ENCODE results near the gene PACS1.
"Not testable (repeated sequence)": the region's sequence is repeated elsewhere in the genome, so short reads cannot be mapped to it uniquely, and the experiment has no call there.

The PACS1 gene

GRCh38 chr11:66230978-66231377 is 160.9 kb downstream of the PACS1 start:
- DNase-seq: no peak

- no peak for DNase-seq
Measured at GRCh38 chr11:66231561-66231960, 161.5 kb downstream of the PACS1 start.

- no peak for DNase-seq
Measured at GRCh38 chr11:66232769-66233168, 162.7 kb downstream of the PACS1 start.

DNA sequence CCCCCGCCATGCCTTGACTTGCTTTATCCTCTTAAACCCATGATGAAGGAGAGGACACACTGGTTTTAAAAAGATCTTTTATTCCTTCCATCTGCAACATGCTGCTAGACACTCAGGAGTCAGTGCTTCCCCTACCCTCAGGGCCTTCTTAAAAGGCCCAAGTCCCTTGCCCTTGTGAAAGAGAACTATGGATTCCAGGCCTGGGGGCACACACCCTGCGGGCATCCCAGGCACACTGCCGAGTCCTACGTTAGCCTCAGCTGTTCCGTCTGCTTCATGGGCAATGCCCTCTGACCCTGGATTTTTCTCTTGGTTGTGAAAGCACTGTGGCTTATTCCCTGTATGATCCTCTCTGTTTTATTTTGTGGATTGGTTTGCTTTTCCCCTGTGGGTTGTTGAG is 163.2 kb downstream of the PACS1 start:
- DNase-seq: no peak

DNA sequence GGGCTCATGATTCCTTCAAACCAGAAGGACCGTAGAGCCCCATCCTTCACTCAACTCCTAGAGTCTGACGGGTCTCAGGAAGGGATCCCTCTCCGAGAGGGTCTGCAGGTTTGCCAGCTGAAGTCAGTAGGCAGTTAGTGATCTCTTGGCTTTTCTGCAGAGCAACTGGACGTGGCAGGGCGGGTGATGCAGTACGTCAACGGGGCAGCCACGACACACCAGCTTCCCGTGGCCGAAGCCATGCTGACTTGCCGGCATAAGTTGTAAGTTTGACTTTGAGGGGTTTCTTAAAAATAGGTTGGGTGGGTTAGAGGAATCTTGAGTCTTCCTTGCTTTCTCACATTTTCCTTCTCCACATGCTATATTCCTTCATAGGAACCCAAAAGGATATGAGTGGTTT is 165.1 kb downstream of the PACS1 start:
- no peak for DNase-seq

DNA sequence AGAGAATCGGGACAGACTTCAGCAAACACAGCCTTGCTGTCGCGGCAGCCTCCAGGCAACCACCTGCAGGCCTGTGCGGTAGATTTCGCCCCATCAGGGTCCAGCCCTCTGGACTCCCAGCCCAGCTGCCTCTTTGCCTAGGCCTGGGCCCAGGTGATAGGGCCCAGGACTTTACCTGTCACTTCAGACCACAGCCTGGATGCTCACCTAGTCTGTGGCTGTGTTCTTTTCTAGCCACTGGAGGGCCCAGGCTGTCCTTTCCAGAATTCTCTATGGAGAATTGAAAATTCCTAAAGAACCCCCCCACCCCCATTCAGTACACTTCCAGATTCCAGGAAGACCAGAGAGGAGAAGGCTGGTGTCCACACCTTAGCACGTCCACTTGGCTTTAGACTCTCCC is 167.8 kb downstream of the PACS1 start:
- DNase-seq: no peak

DNA sequence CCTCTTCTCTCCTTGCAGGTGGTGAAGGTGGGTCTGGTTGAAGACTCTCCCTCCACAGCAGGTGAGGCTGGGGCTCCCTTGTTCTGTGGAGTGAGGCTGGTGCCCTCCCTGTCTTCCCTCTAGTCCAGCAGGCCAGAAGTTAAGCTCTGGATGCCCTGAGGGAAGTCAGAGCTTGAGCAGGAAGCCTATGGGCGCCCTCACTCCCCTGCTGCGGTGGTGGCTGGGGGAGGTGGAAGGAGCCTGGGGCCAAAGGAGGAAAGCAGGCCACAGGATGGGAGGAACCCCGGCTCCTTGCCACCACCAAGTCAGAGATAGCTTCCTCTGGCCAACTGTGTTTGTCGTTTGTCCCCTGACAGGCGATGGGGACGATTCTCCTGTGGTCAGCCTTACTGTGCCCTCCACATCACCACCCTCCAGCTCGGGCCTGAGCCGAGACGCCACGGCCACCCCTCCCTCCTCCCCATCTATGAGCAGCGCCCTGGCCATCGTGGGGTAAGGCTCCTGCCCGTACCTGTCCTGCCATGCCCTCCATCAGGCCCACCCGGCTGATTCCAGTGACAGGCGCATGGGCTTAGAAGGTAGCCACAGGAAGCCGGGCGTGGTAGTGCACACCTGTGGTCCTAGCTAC is 168.8 kb downstream of the PACS1 start:
- DNase-seq: no peak

GRCh38 chr11:66239511-66239910 is 169.4 kb downstream of the PACS1 start:
- no peak for DNase-seq

DNA sequence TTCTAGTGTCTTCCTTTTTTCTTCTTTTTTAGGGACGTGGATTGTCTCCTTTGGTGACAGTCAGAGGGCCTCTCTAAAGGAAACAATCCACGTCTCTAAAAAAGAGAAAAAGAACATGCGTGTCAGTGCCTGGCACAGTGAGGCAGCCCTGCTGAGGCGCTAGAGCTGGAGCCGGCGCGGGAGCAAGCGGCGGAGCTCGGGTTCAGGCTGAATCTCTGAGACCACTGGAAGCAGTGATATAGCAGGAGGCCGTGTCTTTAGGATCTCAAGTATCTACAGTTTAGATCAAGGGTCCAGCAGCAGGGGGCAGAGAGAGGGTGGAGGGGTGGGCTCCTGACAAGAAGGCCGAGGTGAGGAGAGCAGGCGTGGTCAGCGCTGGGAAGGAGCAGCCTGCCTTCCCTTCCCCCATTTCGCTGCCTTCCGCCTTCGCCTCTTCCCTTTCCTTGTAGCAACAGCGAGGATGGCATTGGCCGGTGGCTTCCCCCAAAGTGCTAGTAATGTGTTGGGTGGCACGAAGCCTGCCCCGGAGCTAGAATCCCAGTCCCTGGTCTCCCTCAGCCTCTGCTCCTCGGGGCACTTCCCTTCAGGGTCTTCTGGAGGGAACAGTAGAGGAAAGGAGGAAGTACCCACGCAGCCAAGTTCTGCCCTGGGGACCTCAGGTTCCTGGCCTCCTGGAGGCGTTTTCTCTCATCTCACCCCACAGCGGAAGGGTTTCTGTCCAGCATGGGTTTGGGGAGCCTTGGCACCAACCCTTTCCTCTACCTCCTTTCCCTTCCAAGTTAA is 170.1 kb downstream of the PACS1 start:
- no peak for DNase-seq

- no peak for DNase-seq
Measured at GRCh38 chr11:66240781-66241136, 170.7 kb downstream of the PACS1 start.

- DNase-seq: no peak
Measured at GRCh38 chr11:66242095-66242765, 172.2 kb downstream of the PACS1 start.

- no peak for DNase-seq
Measured at GRCh38 chr11:66243782-66244535, 173.9 kb downstream of the PACS1 start.

DNA sequence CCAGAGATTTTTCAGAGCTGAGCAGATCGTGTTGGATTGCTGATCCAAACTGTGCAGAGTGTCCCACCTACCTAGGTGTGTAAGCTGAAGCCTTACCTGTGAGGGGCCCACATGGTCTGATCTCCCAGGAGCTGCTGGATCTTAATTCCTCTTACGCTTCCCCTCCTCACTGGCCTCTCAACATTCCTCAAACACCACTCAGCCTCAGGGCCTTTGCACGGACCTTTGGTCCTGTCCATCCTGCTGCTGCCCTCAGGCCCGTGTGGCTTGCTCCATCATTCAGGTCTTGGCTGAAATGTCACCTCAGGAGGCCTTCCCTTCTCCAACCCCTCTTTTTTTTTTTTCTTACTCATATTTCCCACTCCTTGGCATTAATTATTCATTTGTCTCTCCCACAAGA is 177.2 kb downstream of the PACS1 start:
- DNase-seq: no peak

DNA sequence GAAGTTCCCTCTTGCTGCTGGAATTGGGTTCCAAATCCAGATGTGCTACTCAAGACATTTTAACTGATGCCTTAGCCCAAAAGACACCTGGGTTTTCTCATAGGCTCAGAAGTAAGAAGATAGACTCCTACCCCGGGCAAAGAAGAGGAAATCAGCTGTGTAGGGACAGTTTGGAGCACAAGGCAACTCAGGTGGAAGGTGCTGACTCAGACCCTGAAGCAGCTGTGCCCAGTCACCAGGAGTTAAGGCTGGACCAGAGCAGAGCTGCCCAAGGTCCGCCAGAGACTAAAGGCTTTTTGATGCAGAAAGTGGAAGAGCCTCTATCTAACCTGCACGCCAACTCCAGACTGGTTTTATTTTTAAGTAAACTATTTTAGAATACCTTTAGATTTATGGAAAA is 177.7 kb downstream of the PACS1 start:
- DNase-seq: no peak

GRCh38 chr11:66248903-66249302 is 178.8 kb downstream of the PACS1 start:
- DNase-seq: no peak

- no peak for DNase-seq
Measured at GRCh38 chr11:66251809-66252208, 181.7 kb downstream of the PACS1 start.

GRCh38 chr11:66253081-66253480 is 183.0 kb downstream of the PACS1 start:
- not testable (repeated sequence) for DNase-seq

GRCh38 chr11:66258473-66258893 is 188.4 kb downstream of the PACS1 start:
- DNase-seq: no peak

DNA sequence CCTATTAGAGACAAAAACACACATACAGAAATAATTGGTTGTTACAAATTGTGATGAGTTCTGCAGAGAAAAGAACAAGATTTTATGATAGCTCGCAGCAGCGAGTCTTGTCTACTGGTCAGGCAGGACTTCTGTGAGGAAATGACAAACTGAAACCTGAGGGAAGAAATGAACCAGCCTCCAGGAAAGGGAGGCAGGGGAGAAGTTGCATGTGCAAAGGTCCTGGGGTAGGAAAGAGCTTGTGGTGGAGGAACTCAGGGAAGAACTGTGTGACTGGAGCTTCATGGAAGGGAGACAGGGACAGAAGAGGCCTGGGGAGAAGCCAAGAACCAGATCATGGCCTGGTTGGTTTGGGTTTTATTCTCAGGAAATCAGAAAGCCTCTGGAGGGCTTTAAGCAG is 189.2 kb downstream of the PACS1 start:
- no peak for DNase-seq

DNA sequence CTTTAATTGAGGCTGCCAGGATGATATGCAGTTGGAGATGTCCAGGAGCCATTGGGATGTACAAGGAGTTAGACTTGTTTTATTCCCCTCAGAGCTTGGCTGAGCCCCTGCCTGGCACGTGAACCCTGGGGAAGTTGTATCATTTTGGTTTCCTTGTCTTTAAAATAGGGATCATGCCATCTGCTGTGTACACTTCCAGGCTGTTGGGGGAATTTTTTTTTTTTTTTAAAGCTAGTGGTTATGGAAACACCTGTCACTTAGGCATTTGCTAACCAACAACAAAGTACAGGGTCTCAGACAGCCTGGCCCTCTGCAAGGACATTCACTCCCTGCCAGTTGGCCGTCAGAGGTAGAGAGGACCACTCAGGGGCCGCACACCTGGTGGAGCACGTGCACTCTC is 189.9 kb downstream of the PACS1 start:
- no peak for DNase-seq

DNA sequence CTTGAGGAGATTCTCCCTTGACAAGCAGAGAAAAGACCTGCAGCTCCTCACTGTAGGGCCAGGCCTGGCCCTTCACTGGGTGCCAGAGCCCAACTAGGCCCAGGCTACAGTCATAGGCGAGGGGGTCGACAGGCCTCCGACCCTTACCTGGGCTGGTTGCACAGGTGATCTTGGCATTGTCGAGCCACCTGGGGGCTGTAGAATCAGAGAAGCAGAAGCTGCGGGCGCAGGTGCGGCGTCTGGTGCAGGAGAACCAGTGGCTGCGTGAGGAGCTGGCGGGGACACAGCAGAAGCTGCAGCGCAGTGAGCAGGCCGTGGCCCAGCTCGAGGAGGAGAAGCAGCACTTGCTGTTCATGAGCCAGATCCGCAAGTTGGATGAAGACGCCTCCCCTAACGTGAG is 191.5 kb downstream of the PACS1 start:
- no peak for DNase-seq

DNA sequence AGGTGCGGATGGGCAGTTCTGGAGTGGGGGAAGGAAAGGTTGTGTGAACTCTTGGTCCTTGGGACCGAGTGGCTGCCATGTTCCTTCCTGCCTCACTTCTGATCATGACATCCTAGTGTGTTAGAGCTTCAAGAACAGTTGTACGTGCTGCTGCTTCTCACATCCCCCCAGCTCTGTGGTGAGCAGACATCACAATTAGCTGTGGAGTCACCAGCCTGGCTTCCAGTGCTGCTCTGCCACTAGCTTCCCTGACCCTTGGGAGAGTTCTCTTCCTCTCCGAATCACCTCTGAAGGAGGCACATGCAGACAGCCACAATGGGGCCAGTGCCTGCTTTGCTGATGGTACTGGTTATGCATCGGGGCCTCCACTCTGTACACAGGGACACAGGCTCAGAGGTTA is 192.1 kb downstream of the PACS1 start:
- DNase-seq: no peak

DNA sequence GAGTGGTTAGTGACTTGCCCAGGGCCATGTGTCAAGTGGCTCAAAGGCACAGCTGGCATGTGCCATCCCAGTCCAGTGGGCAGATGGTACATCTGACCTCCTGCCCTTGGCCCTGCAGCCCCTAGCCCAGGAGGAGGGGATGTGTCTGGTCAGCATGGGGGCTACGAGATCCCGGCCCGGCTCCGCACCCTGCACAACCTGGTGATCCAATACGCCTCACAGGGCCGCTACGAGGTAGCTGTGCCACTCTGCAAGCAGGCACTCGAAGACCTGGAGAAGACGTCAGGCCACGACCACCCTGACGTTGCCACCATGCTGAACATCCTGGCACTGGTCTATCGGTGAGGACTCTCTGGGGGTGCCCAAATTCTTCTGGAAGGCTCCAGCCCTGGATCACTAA is 192.6 kb downstream of the PACS1 start:
- DNase-seq: no peak

GRCh38 chr11:66263231-66263630 is 193.2 kb downstream of the PACS1 start:
- DNase-seq: no peak
